CD4-positive, alpha-beta T cell (primary cell): ENCODE data around the gene HIVEP3. TPM values are rescaled to one million over a fixed set of nuclear protein-coding genes. Genes with fewer than 3 reads are reported as not detected.

Experiments
- ATAC-seq: fragments of 200-7000 bp; cut with Tn5 transposase; one replicate; pipeline ENCODE4 v1.10.0; 2022; ENCODE audit warnings: mild to moderate bottlenecking; ENCODE audit not compliant: poor library complexity
- CTCF ChIA-PET: fragments of 350-600 bp; sonication (Branson Sonifier 250); formaldehyde crosslinking; loops from one replicate; lab custom pipeline; 2021; ENCODE audit warnings: antibody characterized with exemption, inconsistent platforms; lab: Charles Lee
- POLR2A ChIA-PET: fragments of 350-600 bp; sonication (Branson Sonifier 250); formaldehyde crosslinking; loops from one replicate; lab custom pipeline; 2021; ENCODE audit warnings: antibody characterized with exemption, inconsistent platforms; lab: Charles Lee
- DNase-seq, 14 experiments: peaks; one replicate each; pipeline ENCODE4 v3.0.0-alpha.2; 2013 to 2020; ENCODE audit warnings: mixed read lengths in 2 of 14
- H3K27ac ChIP-seq, 2 donors: one replicate each; pipeline versions ENCODE4 v1.5.1 to v1.7.0; 2013; ENCODE audit warnings: low read length in 2 of 2, low read depth in 1 of 2, mild to moderate bottlenecking in 1 of 2
- H3K27me3 ChIP-seq, 2 experiments: 1 replicate in 1 of 2; 2 replicates in 1 of 2; pipeline versions ENCODE4 v1.6.1 to v1.7.0; 2013; ENCODE audit warnings: low read length in 2 of 2, control low read depth in 1 of 2, mild to moderate bottlenecking in 1 of 2, moderate library complexity in 1 of 2; ENCODE audit not compliant: insufficient read depth in 2 of 2, control insufficient read depth in 1 of 2
- H3K36me3 ChIP-seq: one replicate; pipeline ENCODE4 v1.6.1; 2013; ENCODE audit warnings: low read length, control low read depth; ENCODE audit not compliant: insufficient read depth
- H3K4me1 ChIP-seq: one replicate; pipeline ENCODE4 v1.6.1; 2013; ENCODE audit warnings: low read length, control low read depth; ENCODE audit not compliant: insufficient read depth
- H3K4me3 ChIP-seq: one replicate; pipeline ENCODE4 v1.5.1; 2013; ENCODE audit warnings: mild to moderate bottlenecking, low read length, moderate library complexity
- H3K9me3 ChIP-seq, 2 experiments: 1 replicate in 1 of 2; 2 replicates in 1 of 2; pipeline versions ENCODE4 v1.6.1 to v1.7.0; 2013; ENCODE audit warnings: low read length in 2 of 2, mild to moderate bottlenecking in 2 of 2, control low read depth in 1 of 2, moderate library complexity in 1 of 2; ENCODE audit not compliant: control insufficient read depth in 1 of 2, insufficient read depth in 1 of 2
- H3K27ac Mint-ChIP-seq: one replicate; pipeline ENCODE4 v1.8.0; 2020; ENCODE audit warnings: mixed read lengths
- H3K27me3 Mint-ChIP-seq: one replicate; pipeline ENCODE4 v1.8.0; 2021; ENCODE audit warnings: mixed read lengths
- H3K36me3 Mint-ChIP-seq: one replicate; pipeline ENCODE4 v1.8.0; 2021; ENCODE audit warnings: low read depth, mixed read lengths
- H3K4me1 Mint-ChIP-seq: one replicate; pipeline ENCODE4 v1.8.0; 2021; ENCODE audit warnings: low read depth, mixed read lengths
- H3K4me3 Mint-ChIP-seq: one replicate; pipeline ENCODE4 v1.8.0; 2020; ENCODE audit warnings: mild to moderate bottlenecking, mixed read lengths
- H3K9me3 Mint-ChIP-seq: one replicate; pipeline ENCODE4 v1.8.0; 2020; ENCODE audit warnings: mixed read lengths
- intact Hi-C, 2 experiments: fragments of 100-400 bp; cut with DNase I in 1 of 2; cut with micrococcal nuclease in 1 of 2; formaldehyde crosslinking; loops; one replicate each; pipeline versions ENCODE4 v1.15.1 to v1.9.0; 2023 to 2025; cut with DNase I, micrococcal nuclease
- total RNA-seq, 174 experiments: library from RNA in 2 of 174; stranded (reverse) in 2 of 174; gene quantifications; one replicate each; pipeline ENCODE4 v1.2.3 and lab custom pipeline; 2021 to 2026
- TF ChIP-seq, protein P1 (sequence below): fragments of 200-600 bp; IDR thresholded peaks from one replicate; pipeline ENCODE4 v1.8.0; 2022; ENCODE audit warnings: antibody characterized with exemption, mild to moderate bottlenecking

HIVEP3 gene
- total RNA-seq, 2 experiments from 2014 or later: 5.1 to 5.4 TPM

DNA sequence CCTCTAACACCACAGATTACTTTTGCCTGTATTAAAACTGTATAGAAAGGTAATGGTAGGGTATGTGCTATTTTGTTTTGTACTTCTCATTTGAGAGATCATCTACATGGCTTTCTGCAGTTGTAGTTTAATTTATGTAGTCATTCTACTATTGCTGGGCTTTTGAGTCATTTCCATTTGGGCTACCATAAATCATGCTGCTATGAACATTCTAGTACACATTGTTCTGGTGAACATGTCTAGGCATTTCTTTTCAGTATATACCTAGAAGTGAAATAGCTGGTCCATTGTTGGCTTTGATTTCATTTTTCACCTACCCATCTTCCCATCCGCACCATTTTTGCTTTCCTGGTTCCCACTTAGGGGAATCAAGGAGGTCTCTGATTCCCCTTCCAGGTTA, 453.0 kb downstream of the HIVEP3 start:
- no peaks in the 10 kb centered on the region for H3K27me3 Mint-ChIP-seq

DNA sequence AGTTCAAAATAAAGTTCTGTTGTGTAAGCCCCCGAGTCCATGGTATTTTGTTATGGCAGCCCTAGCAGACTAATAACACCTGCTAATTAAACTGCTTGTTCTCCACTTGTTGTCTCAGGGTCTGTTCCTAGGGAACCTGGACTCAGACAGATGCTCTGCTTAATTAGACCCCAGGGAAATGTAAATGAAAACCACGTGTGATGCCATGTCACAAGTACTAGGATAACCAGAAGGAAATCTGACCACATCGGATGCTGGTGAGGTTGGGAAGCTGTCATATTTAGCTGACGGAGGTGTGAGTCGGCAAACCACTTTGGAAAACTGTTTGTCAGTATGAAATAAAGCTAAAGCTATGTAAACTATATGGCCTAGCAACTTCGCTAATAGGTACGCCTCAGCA, 453.8 kb downstream of the HIVEP3 start:
- Mint-ChIP-seq H3K36me3 (no peaks in the 10 kb centered on the region), H3K4me3 (no peak overlapping the region), H3K9me3 (no peaks in the 10 kb centered on the region), H3K27me3 (no peaks in the 10 kb centered on the region), H3K27ac (no peak overlapping the region), H3K4me1 (no peaks in the 10 kb centered on the region)
- TF ChIP-seq, protein P1, sequence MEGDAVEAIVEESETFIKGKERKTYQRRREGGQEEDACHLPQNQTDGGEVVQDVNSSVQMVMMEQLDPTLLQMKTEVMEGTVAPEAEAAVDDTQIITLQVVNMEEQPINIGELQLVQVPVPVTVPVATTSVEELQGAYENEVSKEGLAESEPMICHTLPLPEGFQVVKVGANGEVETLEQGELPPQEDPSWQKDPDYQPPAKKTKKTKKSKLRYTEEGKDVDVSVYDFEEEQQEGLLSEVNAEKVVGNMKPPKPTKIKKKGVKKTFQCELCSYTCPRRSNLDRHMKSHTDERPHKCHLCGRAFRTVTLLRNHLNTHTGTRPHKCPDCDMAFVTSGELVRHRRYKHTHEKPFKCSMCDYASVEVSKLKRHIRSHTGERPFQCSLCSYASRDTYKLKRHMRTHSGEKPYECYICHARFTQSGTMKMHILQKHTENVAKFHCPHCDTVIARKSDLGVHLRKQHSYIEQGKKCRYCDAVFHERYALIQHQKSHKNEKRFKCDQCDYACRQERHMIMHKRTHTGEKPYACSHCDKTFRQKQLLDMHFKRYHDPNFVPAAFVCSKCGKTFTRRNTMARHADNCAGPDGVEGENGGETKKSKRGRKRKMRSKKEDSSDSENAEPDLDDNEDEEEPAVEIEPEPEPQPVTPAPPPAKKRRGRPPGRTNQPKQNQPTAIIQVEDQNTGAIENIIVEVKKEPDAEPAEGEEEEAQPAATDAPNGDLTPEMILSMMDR: no peak
- Histone ChIP-seq H3K4me1 (no peaks in the 10 kb centered on the region), H3K27ac (no peak overlapping the region), H3K9me3 (no peaks in the 10 kb centered on the region), H3K36me3 (no peaks in the 10 kb centered on the region), H3K27me3 (no peaks in the 10 kb centered on the region), H3K4me3 (no peak overlapping the region)
- intact Hi-C loops: no loop called here
- ChIA-PET CTCF (no interaction called here), POLR2A (no interaction called here)
- no peak for DNase-seq
- ATAC-seq: no peak

More for the DNA sequence above, 453.0 kb downstream of the HIVEP3 start:
- Histone ChIP-seq H3K4me3 (no peak overlapping the region), H3K4me1 (no peaks in the 10 kb centered on the region), H3K27me3 (no peaks in the 10 kb centered on the region), H3K36me3 (no peaks in the 10 kb centered on the region), H3K27ac (no peak overlapping the region), H3K9me3 (no peaks in the 10 kb centered on the region)
- ATAC-seq (no peak), DNase-seq (no peak)
- Mint-ChIP-seq H3K9me3 (no peaks in the 10 kb centered on the region), H3K4me3 (no peak overlapping the region), H3K27ac (no peak overlapping the region), H3K4me1 (no peaks in the 10 kb centered on the region), H3K36me3 (no peaks in the 10 kb centered on the region)
- TF ChIP-seq, protein P1: no peak
- ChIA-PET CTCF (no interaction called here), POLR2A (no interaction called here)
- intact Hi-C loops: no loop called here

DNA sequence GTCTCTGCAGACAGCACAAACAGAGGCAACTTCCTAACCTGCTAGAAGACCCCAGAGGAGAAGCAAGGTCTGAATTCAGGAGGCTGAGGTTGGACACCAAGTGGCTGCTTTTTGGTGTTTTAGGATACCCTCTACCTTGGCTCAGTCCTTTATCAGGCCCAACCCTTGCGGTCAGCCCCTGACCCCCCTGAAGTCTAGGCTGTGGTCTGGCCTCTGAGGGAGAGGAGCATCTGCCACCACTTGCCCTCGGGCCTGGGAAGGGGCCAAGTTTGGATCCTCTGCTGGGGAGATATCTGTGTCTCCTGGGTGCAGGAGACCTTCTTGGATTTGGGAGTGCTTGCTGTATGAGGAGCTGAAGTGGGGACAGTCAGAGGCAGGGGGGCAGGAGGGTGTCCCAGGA, 455.2 kb downstream of the HIVEP3 start:
- Histone ChIP-seq H3K27me3 (no peaks in the 10 kb centered on the region), H3K9me3 (no peaks in the 10 kb centered on the region), H3K27ac (no peak overlapping the region), H3K36me3 (no peaks in the 10 kb centered on the region), H3K4me1 (no peaks in the 10 kb centered on the region), H3K4me3 (no peak overlapping the region)
- intact Hi-C loops: no loop called here
- no peaks in the 10 kb centered on the region for H3K9me3 Mint-ChIP-seq
- no peak for DNase-seq
- no peak for ATAC-seq
- ChIA-PET POLR2A (no interaction called here), CTCF (no interaction called here)
- no peak overlapping the region for H3K27ac Mint-ChIP-seq
- H3K4me3 Mint-ChIP-seq: no peak overlapping the region
- H3K4me1 Mint-ChIP-seq: no peaks in the 10 kb centered on the region
- TF ChIP-seq, protein P1: no peak
- H3K36me3 Mint-ChIP-seq: no peaks in the 10 kb centered on the region
- H3K27me3 Mint-ChIP-seq: no peaks in the 10 kb centered on the region
